A172 (cell line): ENCODE measurements around the gene RAB40B. TPM values are rescaled to one million over a fixed set of nuclear protein-coding genes. Genes with fewer than 3 reads are reported as not detected.

Experiments used
- DNase-seq: peaks from one replicate; pipeline ENCODE4 v3.0.0-alpha.2; 2015; ENCODE audit warnings: low spot score
- total RNA-seq: library from RNA; depleted of rRNA; stranded (reverse); fragments of >200 nt; shearing (Covaris generic); gene quantifications from 2 replicates; pipeline ENCODE4 v1.2.3, GENCODE V29; 2014

Gene RAB40B
- total RNA-seq, 1 experiment from 2014 or later = 9.9 TPM

- DNase-seq = peak; percentile 81
Observed at GRCh38 chr17:82716203-82717010, 17.9 kb upstream of the RAB40B start, which contains the start of gene FN3KRP. FN3KRP (plus strand) TSS chr17:82716706; CDS start chr17:82716756, 50 bp downstream.

GRCh38 chr17:82713071-82713723, 14.7 kb upstream of the RAB40B start:
- no peak for DNase-seq

GRCh38 chr17:82710499-82711232, 12.2 kb upstream of the RAB40B start:
- no peak for DNase-seq

GRCh38 chr17:82709676-82710498, 11.4 kb upstream of the RAB40B start:
- DNase-seq = no peak

- no peak for DNase-seq
Observed at GRCh38 chr17:82709024-82709675, 10.7 kb upstream of the RAB40B start.

- DNase-seq = no peak
Observed at GRCh38 chr17:82705756-82706155, 7.3 kb upstream of the RAB40B start.

GRCh38 chr17:82704886-82705285, 6.4 kb upstream of the RAB40B start:
- no peak for DNase-seq

- no peak for DNase-seq
Observed at GRCh38 chr17:82703935-82704865, 5.7 kb upstream of the RAB40B start.

- no peak for DNase-seq
Observed at GRCh38 chr17:82703036-82703745, 4.7 kb upstream of the RAB40B start.

GRCh38 chr17:82702231-82702927, 3.9 kb upstream of the RAB40B start:
- DNase-seq = no peak

- no peak for DNase-seq
Observed at GRCh38 chr17:82699551-82699950, 1.1 kb upstream of the RAB40B start.

- no peak for DNase-seq
Observed at GRCh38 chr17:82698974-82699442, 510 bp upstream of the RAB40B start.

- DNase-seq = no peak
Observed at GRCh38 chr17:82697808-82698064, 762 bp downstream of the RAB40B start.

GRCh38 chr17:82696916-82697807, 1.3 kb downstream of the RAB40B start:
- no peak for DNase-seq

GRCh38 chr17:82696259-82696658, 2.2 kb downstream of the RAB40B start:
- no peak for DNase-seq

- no peak for DNase-seq
Observed at GRCh38 chr17:82694647-82695046, 3.9 kb downstream of the RAB40B start.

- no peak for DNase-seq
Observed at GRCh38 chr17:82693168-82693867, 5.2 kb downstream of the RAB40B start.
